GM21529 (cell line): ENCODE results near the gene FTO.

Experiments used
- ATAC-seq: cut with Tn5 transposase; IDR thresholded peaks from one replicate; pipeline ENCODE4 v1.9.1; 2021; ENCODE audit not compliant: unreplicated experiment

Gene FTO

DNA sequence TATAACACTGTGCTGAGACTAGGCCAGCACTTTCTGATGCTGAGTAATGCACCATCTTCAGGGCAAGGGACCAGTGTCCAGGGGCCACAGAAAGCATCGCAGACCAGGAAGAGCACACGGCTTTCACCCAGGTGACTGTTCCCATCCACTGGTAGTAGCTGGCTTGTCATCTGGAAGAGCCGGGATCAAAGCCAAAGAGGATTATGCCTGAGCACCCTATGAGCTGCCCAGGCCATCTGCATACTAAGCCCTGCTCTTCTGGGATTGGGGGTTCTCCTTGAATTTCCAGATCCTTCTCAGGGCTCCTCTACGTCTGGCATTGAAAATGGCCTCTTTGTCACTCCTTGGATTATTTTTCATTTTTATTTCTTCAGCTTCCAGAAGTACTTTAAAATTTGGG lies 441.9 kb downstream of the FTO start:
- ATAC-seq = no peak

DNA sequence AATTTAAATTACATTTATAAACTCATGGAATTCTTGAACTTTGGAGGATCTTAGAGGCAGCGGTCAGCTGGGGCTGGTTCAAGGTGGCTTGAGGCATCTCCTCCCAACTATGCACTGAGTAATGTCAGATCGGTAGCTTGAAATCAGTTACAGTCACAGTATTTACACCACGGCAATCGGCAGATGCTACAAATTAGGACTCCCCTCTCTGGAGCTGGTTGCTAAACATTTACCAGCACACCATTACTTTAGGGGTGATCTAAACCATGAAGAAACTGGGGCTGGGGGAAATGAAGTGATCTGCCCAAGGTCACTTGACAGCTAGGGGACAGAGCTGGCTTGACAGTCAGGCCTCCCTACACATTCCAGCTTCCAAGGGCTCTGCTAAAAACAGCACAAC lies 445.0 kb downstream of the FTO start:
- no peak for ATAC-seq

DNA sequence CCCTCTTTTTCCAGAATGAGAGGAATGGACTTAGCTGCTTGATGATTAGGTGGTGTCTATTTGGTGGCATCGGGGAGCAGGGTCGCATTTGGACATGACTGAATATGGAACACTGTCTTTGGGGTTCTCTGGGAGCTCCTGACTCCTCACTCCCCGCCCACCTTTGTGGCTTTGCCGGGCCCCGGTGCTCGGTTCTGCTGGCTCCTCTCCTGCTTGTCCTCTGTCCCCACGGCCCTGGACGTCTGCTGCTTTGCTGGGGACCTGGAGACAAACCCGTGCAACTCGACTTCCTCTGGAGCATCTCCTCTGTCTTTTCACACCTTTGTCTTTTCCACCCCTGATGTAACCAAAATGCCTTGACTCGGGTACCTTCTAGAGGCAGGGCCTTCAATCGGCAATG lies 446.9 kb downstream of the FTO start:
- ATAC-seq = no peak

DNA sequence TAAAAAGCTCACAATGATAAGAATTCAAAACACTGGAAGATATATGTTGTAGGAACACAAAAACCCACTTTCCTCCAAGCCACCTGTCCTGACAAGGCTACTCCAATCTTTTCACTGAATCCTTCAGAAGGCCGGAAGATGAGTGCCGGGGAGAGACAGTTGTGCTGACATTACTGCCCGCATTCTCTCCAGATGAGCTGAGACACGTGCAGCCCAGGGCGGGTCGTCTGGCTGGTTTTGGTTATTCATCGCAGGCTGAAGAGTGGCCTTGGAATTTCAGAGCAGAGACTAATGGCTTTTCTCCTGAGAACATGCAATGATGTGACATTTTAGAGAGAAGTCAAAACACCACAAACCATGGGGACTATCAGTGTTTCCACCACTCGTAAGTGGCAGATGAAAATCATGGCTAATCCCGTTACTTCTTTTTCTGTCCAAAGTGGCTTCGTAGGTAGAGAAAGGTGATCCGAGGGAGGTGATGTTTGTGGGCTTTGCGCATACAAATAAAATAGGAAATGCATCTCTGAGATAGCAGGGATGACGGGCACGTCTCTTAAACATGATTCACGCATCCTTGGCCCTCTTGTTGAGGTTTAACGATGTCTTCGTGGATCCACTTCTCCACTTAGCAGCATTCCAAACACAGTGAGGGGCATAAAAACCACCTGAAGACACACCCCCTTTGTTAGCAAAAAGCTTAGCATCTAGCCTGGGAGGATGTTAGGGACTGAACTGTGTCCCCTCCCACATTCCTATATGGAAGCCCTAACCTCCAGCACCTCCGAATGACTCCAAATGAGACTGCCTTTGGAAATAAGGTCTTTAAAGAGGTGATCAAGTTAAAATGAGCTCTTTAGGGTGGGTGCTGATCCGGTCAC lies 448.6 kb downstream of the FTO start:
- ATAC-seq = no peak

DNA sequence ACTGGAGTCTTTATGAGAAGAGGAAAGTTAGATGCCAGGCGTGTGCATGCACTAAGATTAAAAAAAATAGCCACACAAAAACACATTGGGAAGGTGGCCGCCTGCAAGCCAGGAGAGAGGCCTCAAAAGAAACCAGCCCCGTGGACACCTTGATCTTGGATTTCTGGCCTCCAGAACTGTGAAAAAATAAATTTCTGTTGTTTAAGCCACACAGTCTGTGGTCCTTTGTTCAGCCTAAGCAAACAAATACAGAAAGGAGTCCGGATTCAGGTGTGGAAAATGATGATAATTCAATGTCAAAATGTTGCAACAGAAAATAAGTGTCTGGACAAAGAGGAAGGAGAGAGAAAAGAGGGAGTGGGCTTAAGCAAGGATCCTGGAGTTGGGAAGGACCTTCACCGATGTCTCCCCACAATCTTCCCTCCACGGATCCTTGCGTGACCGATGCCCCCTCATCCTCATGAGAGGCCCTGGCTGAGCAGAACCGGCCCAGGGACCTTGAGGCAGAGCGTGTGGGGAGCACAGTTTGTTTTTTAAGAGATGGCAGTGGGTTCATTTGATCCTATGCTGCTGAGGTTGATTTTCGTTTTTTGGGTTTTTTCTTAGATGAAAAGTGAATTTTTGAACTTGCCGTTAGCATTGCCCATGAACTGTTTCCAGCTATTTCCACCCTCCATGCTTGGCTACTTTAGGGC lies 449.4 kb downstream of the FTO start:
- no peak for ATAC-seq

DNA sequence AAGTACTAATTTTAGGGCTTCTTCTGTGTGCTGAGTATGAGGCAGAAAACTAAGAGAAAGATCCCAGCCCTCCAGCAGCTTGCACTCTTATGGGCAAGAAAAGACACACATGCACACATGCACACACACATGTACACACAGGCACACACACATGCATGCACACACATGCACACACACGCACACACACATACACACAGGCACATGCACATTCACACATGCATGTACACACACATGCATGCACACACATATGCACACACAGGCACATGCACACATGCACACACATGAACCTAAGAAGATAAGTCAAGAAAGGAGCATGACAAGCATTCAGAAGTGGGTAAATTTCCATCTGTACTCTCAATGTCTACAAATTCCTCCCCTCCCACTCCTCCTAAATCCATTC lies 452.4 kb downstream of the FTO start:
- ATAC-seq = no peak

DNA sequence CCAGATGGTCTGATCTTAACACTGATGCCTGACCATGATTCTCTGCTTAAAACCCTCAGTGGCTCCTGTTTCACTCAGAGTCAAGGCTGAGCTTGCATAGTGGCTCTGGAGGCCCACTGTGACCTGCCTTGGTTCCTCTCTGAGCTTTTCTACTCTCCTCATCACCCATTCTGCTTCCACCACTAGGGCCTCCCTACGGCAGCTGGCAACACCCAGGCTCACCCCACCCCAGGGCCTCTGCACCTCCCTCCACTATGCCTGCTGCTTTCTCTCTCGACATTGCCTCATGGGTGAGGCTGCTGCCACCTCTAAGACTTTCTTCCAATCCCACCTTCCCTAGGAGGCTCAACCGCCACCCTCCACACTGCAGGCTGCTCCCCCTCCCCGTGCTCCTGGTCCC lies 455.0 kb downstream of the FTO start:
- no peak for ATAC-seq

DNA sequence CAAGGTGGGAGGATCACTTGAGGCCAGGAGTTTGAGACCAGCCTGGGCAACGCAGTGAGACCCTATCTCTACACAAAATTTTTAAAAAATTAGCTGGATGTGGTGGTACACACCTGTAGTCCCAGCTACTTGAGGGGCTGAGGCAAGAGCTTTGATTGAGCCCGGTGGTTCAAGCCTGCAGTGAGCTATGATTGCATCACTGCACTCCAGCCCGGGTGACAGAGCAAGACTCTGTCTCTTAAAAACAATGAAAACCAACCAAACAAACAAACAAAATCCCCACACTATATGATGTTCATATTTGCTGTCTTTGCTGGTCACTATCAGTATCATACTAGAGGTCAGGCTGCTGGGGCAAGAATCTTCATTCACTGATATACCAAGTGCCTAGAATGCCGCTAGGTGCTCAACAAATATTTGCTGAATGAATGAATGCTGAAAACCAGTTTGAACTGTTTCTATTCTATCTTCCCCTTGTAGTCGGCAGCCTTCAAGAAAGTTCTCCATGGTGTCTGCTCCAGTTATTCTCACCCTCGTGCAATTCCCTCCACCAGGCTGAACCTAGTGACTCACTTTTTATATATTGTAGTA lies 455.6 kb downstream of the FTO start:
- ATAC-seq = no peak

DNA sequence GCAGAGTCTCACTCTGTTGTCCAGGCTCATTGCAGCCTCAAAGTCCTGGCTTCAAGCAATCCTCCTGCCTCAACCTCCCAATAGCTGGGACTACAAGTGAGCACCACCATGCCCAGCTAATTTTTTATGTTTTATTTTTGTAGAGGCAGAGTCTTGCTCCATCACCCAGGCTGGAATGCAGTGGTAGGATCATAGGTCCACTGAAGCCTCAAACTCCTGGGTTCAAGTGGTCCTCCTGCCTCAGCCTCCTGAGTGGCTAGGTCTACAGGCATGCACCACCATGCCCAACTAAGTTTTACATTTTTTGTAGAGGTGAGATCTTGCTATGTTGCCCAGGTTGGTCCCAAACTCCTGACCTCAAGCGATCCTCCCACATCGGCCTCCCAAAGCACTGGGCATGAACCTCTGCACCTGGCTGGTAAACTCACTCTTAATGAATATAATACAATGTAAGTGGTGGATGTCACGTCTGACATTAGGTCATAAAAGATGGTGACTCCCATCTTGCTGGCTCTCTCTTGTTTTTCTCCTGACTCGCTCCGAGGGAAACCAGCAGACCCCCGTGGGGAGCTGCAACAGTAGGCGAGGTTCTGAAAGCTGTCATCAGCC lies 456.4 kb downstream of the FTO start:
- no peak for ATAC-seq

DNA sequence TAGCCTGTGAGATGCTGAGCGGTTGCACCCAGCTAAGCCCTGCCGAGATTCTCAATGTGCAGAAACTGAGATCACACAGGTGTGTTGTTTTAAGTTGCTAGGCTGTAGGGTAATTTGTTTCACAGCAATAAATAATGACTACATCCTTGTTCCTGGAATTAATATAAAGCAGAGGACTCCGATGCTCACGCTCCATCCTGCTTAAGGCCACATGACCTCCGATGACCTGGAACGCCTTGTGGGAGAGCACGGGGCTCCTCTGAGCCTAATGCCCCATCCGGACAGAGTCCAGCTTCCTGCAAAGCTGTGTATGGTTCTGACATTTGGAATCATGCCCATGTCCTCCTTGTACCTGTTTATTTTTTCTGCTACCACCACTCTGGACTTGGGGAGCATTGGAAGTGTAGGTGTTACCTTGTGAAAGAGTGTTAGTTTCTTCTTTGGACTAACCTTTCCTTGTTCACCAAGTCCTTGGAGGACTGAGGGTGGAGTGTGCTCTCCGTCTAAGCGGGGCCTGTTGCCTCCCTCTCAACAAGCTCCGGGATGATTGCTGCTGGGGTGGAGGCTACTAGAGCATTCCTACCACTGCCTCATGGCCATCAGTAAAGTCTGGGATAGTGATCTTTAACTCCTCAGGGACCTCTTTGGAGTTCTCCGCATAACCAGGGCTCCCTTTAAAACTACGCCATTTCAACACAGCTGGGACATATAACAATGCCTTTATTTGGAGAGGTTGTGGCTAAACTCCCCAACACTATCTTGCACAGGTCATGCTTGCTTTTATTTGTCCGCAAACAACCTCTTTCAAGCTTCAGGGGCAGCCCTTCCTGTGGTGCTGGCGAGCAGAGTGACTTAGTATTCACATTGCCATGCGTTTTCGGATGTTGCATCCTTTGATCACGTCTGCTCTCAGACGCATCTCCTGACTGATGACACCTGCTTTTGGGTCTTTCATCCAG lies 457.3 kb downstream of the FTO start:
- ATAC-seq = no peak

DNA sequence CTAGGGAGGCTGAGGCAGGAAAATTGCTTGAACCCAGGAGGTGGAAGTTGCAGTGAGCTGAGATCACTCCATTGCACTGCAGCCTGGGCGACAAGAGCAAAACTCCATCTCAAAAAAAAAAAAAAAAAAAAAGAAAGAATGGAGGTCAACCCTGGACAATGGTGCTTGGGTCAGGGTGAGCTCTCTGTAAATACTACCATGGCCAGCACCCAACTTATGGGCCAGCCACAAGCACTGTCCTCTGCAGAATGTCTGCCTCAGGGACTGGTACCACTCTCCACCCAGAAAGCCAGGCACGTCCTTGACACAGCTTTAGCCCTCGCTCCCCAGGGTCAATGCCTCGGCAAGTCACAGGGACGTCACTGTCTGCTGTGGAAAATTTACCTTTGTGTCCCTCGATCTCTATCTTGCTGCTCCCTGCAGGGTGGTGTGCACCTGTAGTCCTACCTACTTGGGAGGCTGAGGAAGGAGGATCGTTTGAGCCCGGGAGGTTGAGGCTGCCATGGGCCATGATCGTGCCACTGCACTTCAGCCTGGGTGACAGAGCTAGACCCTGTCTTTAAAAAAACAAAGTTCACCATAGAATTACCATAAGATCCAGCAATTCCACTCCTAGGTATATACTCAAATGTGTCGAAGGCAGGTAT lies 459.4 kb downstream of the FTO start:
- no peak for ATAC-seq

DNA sequence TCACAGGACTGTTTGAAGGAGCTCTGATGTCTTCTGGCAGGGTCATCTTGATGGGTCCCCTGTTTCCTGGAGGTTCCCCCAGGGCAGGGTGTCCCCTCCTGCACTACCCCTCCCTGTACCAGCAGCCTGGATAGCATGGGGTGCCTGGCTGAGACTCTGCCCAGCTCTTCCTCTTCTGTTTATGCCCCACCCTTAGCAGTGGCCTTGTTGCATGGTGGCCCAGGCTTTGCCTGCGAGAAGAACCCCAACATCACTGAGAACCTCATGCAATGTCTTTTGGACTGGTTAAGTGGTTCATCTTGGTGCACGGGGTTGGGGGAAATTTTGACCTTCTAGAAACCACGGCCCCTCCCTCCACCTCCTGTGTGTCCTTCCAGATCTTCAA lies 460.8 kb downstream of the FTO start:
- no peak for ATAC-seq

DNA sequence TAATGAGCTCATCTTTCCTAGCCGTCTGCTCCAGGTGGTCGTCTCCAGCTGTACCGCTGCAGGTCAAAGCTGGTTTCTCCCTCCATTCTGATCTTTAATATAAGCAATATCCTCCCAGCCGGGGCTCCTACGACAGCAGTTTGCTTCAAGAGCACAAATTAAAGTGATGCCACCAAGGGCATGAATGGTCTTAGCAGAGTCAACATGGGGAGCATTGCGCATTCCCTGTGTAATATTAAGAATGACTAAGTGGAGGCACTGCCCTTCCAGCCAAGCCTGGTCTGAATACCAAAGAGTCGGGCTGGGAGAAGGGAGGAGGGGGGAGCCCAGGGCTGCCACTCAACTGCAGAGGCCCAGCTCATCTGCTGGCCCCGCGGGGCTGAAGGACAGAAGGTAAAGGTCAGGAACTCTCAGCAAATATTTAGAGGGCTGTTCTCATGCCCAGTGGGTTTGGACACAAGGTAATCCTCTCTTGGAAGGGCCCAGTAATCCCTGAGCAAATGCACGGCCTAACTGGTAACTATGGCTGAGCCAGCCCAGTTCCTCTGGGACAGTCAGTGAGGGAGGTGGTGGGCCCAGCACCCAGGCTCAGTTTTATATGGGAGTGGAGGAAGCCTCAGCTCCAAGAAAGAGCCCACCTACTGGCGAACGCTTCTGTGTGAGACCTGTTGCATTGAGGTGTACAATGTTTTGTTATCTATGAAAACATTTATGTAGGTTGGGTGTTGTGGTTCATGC lies 461.4 kb downstream of the FTO start:
- no peak for ATAC-seq

DNA sequence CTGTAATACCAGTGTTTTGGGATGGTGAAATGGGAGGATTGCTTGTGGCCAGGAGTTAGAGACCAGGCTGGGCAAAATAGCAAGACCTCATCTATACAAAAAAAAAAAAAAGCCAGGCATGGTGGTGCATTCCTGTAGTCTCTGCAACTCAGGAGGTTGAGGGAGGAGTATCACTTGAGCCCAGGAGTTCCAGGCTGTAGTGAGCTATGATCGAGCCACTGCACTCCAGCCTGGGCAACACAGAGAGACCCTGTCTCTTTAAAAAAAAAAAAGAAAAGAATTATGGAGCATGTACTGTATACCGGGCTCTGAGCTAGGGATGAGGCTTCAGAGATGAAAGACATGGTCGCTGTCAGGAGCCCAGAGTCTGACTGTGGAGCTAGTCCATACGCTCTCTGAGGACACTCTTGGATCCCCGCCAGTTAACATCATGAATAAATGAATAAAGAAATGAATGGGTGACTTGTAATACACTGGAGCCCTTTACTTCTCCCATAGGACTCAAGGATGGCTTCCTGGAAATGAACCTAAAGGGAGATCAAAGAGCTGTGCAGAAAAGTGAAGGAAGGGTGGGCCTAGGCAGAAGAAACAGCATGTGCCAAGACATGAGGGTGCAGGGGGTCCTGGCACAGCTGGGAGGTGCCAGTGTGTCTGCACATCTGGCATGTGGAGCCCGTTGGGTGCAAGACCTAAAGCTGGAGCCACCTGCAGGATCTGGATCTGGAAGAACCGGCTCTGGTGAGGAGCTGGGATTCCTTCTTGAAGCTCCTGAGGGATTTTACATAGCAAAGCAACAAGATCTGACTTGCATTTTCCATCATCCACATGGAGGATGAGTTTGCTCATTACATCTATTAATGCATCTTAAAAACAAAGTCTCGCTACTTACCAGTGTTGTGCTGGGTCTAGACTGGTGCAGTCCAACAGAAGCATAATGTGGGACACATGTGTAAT lies 462.2 kb downstream of the FTO start:
- ATAC-seq = no peak

DNA sequence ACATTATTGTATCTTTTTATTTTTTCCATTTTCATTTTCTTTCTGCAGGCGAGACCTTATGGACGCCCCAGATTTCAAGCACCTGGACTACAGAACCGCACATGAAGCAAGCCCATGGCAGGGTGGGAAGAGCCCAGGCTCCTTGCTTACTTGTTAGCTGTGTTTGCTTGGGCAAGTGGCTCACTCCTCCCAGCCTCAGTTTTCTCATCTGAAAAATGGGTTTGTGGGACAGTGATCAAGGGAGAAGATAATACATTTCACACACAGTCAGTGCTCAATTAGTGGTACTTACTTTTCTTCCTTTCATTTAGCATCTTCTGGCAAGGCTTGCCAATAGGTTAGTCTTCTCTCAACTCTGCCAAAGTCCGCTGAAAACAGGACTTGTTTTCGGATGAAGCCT lies 465.2 kb downstream of the FTO start:
- no peak for ATAC-seq

DNA sequence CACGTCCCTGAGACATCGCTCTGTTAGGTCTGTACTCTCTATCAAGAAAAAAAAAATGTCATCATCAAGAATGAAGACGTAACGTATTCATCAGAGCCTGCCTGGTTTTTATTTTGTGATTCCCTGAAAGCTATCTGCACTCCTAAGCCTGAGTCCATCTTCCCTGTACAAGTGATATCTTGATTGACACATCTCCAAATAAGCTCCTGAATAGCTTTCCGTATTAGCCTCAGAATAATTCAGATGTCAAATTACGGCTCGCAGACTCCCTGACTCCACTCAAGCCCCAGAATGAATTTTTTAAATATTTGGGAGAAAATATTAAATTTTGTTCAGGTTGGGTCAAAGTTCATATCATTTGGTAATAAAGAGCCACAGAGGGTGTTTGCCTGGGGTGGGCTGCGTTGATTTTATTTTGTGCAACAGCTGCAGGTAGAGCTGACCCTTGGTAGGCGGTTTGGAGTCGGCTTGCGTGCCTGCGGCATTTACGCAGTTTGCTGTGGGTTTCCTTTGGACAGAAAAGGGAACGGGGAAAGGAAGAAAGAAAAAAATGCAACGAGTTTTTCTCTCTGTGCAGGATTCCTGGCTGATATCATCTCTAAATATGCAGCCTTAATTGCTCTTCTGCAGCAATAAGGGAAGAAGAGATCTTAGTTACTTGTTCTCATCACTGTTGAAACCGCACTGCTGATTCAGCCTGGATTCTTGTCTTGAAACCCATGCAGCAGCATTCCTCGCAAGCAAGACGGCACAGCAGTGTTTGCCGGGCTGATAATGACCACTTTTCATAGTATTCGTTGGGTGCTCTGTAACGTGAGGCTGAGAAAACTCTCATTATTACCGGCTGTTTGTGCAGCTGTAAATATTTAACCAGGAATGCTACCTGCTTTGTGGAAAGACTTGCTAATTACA lies 467.9 kb downstream of the FTO start:
- ATAC-seq = no peak

DNA sequence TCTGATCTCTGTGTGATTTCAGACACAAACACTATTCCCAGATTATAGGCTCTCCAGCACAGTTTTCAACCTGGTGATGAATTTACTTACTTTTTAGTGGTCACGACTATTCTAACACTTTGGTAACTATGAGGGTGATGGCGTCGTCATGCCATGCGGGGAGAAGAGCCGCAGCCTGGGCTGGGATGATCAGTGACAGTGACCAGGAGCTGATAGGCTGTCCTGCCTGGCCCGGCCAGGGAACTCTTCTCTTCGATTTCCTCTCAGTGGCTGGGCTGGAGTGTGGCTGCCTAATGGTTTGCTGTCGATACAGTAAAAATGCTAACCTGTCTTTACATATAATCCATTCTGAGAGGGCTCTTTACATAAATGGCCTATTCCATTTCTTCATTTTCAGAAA lies 469.5 kb downstream of the FTO start:
- no peak for ATAC-seq
